ENCODE measurements around the gene EIF4A3.

The EIF4A3 gene

DNA sequence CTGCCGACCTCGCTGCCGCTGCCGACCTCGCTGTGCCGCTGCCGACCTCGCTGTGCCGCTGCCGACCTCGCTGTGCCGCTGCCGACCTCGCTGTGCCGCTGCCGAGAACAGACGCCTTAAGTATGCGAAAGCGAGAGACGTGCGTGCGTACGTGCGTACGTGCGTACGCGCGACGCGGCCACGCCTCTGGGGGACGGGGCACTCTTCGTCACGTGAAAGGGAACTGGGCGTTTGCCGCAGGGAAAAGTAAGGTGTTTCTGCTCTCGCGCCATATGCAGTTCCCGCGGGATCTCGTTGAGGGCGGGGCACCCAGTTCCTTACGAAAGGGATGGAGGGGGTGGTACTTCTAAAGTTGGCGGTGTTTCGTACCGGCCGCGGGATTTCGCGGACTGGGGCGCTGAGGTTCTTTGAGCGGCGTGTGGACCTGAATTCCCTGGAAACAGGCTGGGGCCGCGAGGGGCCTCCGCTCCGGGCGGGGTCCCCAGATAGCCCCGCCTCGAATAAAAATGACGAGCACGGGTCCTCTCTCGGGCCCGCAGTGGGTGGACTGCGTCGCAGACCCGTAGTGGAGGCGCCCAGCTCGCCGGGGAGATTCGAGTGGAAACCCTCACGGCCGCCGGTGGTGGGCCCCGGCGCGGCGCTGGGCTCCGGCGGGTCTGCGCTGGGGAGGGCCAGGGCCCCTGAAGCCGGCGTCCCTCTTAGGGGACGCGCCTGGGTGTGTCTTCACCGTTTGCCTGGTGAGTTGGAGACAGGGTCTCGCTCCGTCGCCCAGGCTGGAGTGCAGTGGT, at the start of gene EIF4A3:
Gene EIF4A3, minus strand, starts transcription at position 94 of the 788 bp plus-strand sequence. CDS start 167 bp downstream, outside the sequence.
- DNase-seq = peak; percentile 97 to 98

DNA sequence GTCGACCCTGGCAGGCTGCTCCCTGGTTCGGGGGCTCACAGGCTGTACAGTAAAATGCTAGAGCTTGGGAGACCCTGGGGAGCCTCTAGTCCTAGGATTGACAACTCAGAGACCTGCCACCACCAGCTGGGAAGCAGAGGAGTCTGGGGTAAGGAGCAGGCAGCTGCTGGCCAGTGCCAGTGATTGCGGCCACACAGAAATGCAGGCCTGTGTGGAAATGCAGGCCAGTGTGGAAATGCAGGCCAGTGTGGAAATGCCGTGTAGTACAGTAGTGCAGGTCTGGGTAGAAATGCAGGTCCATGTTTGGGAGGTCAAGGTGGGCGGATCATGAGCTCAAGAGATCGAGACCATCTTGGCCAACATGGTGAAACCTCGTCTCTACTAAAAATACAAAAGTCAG, 49.7 kb upstream of the EIF4A3 start:
- DNase-seq = no peak

DNA sequence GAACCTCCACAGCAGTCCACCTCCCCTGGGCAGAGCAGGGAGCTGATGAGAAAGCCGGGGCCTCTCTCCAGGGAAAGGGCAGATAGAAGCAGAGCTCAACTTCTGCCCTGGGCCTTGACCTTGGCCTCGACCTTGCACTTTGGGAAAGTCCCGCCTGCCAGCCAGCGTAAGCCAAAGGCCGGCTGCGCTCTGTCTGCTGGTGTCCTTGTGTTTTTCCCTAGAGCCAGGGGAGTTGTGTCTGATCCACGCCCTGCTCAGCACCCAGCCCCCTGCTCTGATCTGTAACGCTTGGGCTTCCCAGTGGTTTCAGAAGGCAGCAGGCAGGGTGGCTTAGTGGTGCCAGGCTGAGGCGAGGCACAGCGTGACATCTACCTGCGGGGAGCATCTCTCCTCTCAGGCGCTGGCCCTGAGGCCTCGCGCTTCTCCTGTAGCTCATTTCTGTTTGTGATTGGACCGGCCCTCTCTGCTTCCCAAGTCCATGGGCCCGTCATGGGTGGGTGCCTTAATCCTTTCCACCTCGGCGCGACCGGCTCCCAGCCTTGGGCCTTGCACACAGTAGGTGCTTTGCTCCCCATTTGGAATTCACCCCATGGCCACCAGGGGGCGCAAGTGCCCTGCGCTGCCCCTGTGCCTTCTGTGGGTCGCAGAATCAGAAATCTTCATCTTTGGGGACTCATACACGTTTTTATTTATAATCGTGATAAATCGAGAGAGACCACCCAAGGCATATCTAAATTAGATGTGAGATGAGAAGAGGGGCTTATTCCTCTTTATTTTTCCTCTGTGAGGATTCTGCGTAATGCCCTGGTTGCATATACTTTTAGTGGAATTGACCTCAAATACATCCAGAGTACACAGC, 49.0 kb upstream of the EIF4A3 start:
- peak; percentile 55 to 69 for DNase-seq

DNA sequence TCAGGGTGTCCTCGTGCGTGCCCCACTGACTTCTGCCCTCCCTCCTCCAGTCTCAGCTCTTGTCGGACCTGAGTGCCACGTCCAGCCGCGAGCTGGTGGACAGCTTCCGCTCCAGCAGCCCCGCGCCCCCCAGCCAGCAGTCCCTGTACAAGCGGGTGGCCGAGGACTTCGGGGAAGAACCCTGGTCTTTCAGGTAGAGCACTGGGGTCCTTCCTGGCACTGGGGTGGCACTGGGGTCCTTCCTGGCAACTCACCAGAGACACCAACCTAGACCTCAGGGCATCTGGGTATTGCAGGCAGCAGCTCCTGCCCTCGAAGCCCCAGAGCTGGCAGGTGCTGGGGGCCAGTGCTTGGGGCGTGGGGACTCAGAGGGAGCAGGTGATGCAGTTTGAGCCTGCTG, 48.2 kb upstream of the EIF4A3 start:
- no peak for DNase-seq

DNA sequence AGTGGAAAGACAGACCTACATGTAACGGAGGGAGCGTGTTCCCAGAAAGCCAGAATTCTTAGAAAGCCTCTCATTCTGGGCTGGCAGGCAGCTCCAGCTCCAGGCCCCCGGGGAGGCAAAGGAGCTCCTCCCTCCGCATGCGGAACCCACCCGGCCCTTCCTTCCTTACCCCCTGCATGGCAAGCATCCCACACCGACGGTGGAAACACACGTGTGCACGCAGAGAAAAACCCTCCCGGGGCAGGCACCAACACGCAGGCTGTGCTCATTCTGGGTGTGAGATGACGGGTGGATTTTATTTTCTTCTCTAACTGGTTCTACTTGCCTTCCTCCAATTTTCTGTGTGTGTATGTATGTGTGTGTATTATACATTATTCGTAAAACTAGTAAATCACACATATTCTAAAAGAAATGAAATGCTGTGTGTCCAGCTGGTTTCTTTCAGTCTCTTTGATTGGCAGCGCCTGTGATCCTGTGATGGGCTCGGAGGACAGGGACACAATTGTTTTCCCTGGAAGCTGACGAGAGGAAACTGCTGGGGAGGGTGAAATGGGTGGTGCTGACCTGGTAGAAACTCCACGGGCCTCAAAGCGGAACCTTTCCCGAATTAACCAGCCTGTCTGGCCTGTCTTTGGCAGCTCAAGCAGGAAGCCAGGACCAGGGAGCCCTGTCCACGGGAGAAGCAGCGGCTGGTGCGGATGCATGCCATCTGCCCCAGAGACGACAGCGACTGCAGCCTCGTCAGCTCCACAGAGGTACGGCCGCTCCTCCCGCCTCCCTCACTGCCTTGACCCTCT, 45.1 kb upstream of the EIF4A3 start:
- DNase-seq = no peak

DNA sequence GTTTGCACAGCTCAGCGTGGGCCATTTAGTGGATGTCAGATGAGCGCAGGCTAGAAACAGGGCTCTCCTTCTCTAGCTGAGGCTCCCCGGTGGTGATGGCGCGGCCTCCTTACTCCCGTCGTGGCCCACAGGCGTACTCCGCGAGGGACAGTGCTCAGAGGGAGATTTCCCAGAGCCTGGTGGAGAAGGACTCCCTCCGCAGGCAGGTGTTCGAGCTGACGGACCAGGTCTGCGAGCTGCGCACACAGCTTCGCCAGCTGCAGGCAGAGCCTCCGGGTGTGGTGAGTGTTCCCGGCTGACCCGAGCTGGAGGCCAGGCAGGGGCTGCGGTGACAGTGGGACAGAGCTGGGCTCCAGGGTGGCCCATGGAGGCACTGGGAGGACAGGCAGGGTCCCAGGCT, 44.3 kb upstream of the EIF4A3 start:
- no peak for DNase-seq

DNA sequence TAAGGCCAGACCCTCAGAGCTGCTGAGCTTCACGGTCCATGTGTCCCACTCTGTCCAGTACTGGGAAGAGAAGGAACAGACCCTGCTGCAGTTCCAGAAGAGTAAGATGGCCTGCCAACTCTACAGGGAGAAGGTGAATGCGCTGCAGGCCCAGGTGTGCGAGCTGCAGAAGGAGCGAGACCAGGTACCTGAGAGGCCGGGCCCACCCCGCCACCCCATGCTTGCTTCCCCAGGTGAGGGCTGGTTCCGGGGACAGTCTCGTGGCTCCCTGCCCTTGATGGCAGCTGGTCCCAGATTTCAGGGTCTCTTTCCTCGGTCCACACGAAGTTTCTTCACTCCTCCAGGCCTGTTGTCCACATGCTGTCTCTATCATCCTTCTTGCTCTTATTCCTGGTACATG, 43.8 kb upstream of the EIF4A3 start:
- no peak for DNase-seq

DNA sequence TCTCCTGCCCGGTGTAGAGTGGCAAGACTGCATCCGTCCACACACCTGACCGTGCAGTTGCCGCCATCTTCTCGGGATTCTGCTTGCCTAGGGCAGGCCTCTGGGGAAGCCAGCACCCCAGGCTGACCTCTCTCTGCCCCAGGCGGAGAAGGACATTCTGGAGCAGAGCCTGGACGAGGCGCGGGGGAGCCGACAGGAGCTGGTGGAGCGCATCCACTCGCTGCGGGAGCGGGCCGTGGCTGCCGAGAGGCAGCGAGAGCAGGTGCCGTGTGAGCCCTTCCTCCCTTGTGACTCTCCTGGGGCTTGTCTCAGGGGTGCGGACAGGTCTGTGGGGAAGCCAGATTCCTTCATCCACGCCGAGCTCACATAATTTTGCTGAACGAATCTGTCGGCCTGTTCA, 42.7 kb upstream of the EIF4A3 start:
- DNase-seq = no peak

DNA sequence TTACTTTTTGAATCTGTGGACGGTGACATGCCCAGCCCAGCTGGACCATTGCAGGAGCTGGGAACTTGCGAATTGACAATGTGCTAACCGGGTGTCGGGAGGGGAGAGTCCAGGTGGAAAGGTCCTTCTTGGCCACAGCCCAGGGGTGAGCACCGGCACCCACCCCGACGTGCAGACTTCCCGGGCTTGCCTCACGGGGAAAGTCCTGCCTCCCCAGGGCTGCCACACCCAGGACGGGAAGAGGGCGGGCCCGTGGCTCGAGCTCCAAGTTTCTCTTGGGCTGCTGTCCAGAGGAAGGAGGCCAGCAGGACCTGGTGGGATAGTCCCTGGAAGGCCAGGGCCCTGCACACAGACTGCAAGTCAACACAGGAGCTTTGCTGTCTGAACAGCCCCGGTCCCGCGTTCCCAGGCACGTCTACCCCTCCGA, 40.6 kb upstream of the EIF4A3 start:
- DNase-seq = no peak

DNA sequence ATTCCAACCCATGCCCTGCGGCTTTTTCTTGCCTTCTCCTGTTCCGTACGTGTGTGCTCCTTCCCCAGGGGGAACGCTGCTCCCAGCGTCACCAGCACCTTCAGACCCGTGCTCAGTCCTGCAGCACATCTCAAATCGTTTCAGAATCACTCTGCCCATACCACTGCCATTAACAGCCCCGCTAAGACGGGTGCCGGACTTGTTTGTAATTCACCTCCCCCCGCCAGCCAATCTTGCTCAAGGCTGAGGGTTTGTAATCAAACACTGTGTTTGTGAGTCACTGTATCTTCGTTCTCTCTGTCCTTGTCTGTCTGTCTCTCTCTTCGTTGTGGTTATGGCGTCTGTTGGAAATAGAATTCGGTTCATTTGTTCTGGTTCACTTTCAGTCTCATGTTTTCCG, 40.2 kb upstream of the EIF4A3 start:
- no peak for DNase-seq

DNA sequence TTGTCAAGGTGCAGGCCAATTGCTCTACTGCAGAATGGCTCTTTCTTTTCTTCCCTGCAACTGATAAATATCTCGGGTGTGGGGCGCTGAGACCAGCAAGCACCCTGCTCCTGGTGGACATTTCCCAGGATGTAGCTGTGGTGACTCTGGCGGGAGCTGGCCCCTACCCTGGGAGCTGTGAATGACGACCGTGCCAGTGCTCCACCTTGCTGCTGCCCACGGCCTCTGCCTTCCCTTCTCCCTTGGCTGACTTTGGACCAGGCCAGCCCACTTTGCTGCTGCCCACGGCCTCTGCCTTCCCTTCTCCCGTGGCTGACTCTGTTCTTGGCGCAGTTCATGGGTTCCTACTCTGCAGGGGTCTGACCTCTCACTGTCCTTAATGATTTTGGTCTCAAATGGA, 39.0 kb upstream of the EIF4A3 start:
- no peak for DNase-seq

DNA sequence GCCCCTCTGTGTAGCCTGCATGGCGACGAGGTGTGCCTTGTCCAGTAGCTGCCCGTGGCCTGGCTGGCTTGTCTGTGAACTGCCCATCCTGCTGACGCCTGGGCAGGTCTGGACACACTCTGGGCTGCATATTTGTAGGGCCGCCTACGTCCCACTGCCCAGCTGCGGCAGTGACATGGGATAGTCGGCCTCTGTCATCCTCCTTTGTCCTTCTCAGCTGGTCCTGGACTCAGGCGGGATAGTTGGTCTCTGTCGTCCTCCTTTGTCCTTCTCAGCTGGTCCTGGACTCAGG, 37.4 kb upstream of the EIF4A3 start:
- DNase-seq = no peak

DNA sequence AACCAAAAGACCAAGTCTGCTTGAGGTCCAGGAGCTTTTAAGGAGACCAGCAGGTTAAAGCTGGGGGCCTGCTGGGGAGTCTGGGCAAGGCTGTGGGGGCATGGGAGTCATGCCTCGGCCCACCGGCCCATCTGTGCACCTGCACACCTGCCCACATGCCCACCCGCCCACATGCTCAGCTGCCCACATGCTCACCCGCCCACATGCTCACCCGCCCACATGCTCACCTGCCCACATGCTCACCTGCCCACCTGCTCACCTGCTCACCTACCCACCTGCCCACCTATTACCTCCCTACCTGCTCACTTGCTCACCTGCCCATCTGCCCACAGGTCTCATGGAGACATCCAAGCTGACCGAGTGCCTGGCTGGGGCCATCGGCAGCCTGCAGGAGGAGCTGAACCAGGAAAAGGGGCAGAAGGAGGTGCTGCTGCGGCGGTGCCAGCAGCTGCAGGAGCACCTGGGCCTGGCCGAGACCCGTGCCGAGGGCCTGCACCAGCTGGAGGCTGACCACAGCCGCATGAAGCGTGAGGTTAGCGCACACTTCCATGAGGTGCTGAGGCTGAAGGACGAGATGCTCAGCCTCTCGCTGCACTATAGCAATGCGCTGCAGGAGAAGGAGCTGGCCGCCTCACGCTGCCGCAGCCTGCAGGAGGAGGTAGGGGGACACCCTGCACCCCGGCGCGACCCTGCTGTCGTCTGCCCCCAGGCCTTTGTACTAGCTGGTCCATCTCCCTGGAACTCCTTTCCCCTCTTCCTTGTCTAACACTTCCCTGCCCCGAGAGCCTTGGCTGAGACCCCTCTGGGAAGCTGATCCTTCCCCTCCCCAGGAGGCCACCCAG, 36.9 kb upstream of the EIF4A3 start:
- no peak for DNase-seq

DNA sequence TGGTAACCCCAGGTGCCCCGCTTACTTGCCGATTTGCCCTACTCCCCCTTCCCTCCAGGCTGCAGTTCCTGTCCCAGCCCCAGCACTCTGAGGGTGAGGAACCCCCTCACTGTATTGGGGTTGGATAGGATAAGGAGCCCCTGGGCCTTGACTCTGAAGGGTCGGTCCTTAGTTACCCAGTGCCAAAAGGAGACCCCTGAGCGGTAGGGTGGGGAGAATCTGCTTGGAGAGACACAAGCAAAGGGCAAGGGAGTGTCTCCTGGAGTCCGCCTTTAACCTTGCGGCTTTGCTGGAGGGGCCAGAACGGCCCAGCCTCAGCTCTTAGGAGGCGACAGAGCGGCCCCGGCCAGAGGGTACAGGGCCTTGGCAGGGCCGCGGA, 35.9 kb upstream of the EIF4A3 start:
- DNase-seq = no peak

DNA sequence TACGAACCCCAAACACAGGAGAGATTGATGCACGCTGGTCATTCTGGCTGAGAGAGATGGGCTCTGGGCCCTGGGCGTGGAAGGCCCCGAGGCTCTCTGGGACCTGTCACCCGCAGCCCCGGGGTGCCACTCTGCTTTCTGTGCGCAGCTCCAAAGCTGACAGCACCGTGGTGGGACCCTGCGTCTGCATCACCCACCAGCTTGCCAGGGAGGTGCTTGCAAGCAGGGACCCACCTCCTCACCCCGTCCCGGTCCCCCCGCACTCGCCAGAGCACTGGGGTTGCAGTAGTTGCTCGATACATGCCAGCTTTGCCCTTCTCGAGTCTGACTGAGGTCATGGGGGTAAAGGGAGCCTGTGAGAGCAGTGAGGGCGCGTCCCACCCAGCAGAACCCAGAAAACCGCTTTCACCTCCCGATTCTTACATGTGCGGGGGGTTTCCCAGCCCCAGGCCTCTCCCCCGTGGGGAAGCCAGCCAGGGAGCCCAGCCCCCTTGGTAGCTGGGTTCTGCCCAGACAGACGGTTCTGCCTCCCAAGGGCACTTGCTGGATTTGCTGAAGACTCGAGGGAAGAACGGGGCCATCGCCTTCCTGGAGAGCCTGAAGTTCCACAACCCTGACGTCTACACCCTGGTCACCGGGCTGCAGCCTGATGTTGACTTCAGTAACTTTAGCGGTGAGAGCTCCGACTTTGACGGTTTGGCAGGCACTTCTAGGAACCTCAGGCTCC, 35.4 kb upstream of the EIF4A3 start:
- DNase-seq = no peak

DNA sequence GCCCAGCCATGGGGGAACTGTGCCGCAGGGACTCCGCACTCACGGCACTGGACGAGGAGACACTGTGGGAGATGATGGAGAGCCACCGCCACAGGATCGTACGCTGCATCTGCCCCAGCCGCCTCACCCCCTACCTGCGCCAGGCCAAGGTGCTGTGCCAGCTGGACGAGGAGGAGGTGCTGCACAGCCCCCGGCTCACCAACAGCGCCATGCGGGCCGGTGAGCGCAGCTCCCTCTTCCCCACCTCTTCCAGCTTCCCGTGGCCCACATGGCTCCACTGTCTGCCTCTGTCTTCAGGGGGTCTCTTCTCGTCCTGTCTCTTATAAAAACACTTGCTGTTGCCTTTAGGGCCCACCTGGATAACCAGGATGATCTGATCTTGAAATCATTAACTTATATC, 34.5 kb upstream of the EIF4A3 start:
- DNase-seq = no peak

DNA sequence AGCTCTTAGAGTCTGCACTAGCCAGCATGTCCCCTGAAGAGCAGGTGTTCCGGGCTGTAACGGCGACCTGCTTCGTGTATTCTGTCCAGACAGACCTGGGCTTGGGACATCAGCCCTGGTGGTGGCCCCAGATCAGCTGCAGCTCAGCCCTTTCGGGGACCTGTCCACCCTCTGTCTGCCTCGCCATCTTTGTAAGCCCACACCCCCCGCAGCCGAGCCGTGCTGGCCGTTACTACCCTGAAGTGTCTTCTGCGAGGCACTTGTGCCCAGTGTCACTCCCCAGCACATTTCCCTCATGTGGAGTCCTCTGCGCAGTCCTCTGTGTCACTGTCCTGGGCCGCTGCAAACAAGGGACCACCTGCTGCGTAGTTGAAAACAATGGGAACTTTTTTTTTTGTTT, 33.3 kb upstream of the EIF4A3 start:
- no peak for DNase-seq

DNA sequence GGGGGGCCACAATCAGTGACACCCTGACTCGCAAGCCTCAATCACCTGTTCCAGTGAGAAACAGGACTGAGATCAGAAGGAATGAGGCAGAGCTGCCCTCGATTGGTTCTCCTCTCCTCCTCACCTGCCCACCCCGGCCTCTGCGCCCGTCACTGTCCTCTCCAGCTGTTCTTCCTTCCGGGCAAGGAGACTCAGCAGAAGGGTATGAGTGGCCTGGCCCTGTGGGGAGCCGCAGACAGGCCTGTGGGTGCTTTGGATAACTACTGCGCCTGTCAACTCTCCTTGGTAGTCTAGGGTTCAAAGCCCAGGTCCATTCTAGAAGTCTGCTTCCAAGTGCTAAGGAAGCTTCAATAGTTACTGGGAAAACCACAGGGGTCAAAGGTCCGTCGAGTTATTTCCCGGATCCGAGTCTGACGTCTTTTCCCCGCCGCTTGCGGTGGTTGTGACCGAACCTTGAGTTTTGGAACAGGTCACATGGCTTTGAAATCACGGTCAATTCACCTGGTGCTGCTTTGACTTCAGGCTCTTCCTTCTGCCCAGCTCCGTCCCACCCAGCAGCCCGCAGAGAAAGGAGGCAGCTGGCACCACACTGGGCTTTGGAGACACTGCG, 31.2 kb upstream of the EIF4A3 start:
- no peak for DNase-seq

DNA sequence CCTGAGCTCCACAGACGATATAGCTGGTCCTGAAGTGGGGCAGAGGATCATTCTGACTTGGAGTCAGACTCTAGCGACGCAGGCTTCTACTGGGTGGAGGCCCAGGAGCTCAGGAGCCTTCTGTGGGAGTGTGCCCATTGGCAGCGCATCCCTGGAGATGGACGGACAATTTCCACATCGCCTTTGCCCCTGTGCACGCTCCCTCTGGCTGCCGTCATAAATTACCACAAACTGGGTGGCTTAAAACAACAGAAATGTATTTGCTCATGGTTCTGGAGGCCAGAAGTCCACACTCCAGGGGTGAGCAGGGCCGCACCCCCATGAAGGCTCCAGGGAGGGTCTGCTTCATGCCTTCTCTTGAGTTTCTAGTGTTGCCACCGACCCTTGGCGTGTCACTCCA, 29.8 kb upstream of the EIF4A3 start:
- DNase-seq = no peak

DNA sequence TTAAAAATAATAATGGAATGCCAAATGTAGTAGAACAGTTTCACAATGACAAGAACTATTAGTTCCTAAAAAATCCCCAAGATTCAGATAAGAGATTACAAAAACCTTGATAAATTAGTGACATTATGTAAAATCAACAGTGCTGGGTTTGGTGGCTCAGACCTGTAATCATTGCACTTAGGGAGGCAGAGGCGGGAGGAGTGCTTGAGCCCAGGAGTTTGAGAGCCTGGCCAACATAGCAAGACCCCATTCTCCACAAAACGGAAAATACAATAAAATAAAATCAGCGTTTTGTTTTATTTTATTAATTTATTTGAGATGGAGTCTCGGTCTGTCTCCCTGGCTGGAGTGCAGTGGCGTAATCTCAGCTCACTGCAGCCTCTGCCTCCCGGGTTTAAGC, 27.0 kb upstream of the EIF4A3 start:
- no peak for DNase-seq

DNA sequence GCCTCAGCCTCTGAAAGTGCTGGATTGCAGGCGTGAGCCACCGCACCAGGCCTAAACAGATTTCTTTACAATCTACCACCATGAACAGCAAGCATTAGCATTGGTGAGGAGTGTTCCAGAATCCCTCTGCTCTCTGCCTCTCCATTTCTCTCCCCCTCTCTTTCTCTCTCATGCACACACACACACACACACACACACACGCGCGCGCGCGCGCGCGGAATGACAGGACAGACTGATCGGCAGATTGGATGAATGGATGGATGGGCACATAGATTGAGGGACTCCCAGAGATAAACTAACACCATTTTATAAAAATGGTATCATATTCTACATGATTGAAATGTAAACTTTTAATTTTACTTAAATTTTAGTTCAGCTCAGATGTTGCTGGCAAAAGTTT, 26.2 kb upstream of the EIF4A3 start:
- DNase-seq = no peak

DNA sequence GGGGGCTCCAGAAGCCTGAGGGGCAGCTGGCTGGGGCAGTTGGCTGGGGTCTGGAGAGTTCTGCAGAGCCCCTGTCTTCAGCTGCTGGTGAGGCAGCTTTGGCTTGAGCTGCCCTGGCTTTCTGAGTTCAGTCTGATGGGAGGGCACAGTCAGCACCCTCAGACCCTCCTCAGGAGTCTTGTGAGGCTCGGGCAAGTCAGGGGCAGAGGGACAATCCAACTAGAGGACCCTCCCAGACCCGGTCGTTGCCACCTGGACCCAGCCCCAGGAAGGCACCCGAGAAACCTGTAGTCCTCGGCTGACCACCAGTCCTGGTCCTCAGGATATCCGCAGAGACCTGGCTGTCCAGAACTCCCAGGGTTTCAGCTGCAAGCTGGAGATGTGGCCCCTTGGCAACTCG, 24.8 kb upstream of the EIF4A3 start:
- DNase-seq = no peak

Measured in CD4-positive, alpha-beta T cell treated with Interleukin-1 beta for 1 hour (primary cell).